NK-92 (cell line): ENCODE results near the gene DUSP6.

Experiments used
- DNase-seq: peaks from one replicate; lab custom pipeline; 2025; ENCODE audit not compliant: unreplicated experiment; lab: John Stamatoyannopoulos, UW

The DUSP6 gene

DNA sequence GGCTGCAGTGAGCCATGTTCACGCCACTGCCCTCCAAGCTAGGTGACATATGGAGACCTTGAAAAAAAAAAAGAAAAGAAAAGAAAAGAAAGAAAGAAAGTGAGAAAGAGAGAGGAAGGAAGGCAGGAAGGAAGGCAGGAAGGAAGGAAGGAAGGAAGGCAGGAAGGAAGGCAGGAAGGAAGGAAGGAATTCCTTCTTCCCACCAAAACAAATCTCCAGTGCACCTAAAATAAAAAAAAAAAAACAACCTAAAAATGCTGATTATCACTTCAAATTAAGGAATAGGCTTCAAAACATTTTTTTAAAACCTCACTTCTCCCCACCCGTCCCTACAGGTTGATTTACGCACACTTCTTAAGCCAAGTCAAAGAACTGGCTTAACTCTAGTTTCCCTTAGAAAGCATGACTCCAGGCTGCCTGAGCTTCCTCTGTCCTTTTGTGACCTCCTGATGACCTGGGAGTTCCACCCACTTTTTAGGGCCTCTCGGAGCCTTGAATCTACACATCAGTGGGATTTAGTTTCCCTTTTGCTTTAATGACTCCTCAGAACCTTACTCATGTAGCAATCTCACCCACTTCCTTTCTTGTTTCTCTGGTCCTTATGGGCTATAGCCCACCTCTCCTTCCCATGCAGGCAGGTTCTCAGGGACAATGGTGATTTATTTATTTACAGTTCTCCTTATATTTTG is 18.6 kb downstream of the DUSP6 start:
- DNase-seq = no peak

DNA sequence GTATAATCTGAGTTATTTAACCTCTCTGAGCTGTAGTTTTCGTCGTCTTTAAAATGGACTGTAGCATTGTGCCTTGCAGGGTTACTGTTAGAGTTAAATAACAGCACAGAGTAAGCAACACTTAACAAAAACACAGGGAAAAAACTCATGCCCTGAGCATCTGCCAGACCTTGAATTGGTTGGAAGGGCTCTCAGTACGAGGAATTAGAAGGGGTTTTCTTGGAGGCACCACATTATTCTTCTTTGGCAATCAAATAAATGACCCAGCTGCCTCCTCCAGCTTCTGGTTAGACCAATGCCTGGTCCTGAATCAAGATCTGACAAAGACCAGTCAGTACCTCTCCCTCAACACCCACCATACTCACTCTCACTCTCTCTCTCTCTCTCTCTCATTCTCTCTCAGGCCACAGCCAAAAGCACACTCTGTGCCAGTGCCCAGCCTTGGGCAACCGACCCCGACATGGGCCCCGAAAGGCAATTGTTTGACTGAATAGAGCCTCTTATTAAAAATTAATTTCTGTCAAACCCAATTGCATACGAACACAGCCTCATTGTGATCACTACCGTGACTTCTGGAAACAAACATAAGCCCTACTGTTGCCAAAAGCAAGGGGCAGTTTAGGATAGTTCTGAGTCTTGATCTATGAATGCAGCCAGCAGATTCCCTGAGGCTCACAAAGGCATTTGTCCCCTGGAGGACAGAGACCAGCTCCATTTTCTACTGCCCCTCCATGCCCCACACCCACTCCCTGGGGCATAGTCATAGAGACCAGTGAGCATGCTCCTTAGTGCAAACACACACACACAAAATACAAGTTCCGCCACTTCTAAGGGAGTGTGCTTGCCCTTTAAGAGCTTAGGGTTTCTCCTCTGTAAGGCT is 23.9 kb downstream of the DUSP6 start:
- DNase-seq = no peak

DNA sequence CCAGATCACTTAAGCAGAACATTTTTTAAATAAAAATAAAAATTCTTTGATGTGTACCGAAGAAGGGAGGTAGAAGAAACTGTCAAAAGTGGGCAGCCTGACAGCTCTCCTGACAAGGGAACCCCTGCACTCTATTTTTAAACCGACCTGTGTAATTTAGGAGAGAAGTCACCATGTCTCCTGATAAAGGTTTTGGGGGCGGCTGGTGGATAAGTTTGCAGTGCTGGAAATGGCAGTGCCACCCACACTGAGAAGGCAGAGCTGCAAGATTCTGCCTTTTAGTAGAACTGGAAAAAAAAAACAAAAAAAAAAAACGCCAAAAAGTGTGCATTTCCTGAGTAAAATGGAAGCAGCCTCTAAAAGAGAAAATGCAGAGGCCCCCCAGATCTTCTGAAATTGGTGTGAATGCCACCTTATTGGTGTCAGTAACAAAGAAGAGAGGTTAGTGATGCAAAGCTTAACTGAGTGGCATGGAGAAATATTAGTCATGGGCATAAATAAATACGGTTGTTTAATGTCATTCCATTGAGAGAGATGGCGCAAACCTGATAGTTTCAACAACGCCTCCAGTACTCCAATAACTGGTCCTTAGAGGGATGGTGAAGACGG is 24.7 kb downstream of the DUSP6 start:
- no peak for DNase-seq

DNA sequence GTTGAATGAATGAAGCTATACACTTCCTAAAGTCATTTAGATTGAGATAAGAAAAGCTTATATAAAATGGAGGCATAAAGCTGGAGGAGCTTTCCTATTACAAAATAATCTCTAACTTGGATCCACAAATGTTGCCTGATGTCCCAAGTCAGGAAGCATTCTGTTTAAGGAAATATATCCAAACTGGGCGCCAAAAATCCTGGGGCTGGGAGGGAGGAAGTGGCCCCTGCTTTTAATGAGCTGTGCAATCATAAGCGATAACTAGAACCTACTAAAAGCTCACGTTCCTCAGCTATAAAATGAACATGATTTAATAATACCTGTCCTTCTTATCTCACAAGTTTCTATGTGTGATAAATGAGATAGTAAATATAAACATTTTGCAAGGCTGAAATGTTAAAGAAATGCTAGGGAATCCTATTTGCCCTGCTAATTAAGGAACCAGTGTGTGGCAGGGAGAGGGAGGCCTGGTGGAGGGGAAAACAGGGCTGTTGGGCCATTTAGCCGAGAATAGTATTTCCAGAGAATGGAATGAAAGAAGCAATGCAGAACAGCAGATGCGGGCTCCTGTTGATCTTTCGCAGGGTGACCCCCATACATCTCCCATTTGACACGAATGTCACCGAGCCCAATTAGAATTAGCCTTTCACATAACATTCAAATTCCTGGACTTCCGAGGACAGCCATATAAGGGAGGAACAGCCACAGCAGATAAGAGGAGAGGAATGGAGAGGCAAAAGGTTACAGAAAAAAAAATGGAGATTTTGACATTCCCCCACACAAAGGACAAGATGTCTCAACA is 25.9 kb downstream of the DUSP6 start:
- no peak for DNase-seq

DNA sequence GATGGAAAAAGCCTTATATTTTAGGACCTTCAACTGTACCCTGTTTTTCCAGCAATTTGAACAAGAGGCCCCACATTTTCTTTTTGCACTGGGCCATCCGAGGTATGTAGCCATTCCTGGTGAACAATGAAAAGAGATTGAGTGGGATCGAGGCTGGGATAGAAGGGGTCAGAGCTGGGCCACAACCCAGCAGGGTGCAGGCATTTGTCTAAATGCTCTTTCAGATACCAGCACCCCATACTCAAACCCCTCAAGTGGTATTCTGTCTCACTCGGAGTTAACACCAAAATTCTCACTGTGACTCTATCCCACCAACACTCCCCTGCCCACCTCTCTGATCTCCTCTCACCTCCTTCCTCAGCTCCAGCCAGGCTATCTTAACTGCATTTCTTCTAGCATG is 26.8 kb downstream of the DUSP6 start:
- no peak for DNase-seq

DNA sequence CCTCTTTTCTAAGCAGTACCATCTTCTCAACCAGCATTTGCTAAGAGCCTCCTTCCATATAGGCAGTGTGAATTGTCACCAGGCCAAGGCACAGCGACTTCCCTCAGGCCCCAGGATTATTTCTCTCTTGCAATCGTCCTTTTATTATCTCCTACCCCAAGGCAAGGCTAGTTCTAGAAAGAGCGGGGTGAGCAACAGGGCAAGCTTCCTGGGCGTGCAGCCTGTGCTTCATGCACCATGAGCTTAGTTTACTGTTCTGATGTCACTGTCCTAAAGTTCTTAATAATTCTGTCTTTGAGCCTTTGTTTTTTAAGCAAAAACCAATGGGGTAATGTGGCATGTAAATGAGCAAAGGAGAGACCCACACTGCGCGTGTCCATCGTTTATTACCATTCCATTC is 27.9 kb downstream of the DUSP6 start:
- DNase-seq = no peak

DNA sequence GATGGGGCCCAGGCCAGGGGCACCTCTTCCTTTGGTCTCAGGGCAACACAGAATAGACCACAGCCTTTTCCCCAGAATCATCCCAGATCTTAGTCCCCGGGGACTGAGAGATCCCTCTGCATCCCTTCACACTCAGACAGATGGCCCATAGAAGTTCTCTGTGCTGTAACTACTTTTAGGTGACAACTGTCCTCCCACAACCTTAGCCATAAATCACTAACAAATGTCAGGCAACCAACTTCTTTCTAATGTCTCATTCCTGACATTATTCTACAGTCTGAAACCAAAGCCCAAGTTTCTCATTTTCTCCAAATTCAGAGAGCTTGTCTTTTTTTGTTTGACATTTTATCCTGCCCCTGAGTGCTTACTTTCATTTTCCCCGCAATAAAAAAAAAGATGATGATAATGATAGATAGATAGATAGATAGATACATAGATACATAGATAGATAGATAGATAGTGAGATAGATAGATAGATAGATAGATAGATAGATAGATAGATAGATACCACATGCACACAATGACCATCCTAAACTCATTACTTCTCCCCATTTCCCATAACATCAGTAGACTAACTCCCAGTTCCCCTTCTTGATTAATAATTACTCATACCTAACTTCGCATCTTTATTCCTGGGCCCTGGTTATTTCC is 28.6 kb downstream of the DUSP6 start:
- DNase-seq = no peak

DNA sequence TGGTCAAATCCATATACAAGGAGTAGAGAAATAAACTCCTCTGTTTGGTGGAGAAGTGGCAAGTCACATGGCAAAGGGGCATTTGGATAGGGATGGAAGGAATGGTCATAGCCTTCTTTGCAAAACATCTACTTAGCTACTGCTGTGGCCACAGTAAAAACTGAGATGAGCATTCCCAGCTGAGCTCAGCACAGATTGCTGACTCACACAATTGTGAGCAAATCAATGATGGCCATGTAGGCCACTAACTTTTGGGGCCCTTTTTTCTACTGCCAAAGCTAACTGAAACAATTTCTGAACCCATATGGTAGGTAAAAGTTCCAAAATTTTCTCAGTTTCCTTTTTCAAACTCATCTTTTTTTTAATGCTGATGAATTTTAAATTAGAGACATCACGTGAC is 31.6 kb downstream of the DUSP6 start:
- DNase-seq = no peak

DNA sequence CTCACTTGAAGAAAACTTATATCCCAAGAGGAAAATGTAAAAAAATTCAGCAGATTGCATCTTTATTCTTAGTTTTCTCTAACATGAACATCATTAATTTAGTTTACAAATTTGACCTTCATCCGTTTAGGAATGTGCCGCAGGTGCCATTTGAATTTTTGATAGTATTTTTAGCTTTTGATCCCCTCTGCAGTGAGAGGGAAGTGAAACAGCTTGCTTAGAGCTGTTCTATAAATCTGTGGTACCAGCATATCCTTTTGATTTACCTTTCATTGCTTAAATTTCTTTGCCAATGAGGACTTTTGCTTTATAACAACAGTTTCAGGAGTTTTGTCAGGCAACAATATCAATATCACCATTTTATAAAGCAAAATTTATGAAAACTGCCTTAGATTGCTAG is 32.7 kb downstream of the DUSP6 start:
- DNase-seq = no peak

DNA sequence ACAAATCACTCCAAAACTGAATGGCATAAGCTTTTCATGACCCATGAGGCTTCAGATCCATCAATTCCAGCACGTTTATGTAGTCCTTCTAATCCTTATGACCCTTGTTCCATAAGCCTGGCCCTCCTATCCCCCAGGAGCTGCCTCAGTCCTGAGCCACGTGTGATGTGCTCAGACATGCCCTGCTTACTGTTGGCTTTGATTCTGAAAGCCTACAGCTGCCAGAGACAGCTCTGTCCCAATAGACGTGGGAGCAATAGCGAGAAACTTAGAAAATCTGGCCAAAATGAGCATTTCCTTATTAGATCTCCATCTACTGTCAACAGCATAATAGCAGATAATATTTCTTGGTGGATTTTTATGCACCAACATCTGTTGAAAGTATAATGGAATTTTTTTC is 33.2 kb downstream of the DUSP6 start:
- DNase-seq = no peak

DNA sequence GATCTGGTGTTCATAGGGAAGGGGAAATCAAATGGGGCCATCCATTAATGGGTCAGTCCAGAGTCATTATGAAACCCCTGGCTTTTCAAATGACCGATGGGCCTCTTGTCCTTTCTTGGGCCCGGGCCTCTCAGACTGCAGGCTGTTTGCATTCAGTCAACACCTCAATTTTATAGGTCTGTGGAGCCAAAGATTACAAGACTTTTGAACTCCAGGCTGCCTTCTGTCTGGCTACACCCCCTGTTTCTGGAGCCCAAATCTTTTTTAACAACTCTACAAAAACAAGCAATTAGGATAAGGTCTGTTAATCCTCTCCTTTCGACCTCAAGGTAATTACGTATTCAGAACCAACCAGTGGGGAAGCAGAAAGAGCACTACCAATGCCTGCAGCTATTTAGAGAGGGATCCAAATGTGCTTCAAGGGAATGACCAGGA is 35.6 kb downstream of the DUSP6 start:
- DNase-seq = no peak

DNA sequence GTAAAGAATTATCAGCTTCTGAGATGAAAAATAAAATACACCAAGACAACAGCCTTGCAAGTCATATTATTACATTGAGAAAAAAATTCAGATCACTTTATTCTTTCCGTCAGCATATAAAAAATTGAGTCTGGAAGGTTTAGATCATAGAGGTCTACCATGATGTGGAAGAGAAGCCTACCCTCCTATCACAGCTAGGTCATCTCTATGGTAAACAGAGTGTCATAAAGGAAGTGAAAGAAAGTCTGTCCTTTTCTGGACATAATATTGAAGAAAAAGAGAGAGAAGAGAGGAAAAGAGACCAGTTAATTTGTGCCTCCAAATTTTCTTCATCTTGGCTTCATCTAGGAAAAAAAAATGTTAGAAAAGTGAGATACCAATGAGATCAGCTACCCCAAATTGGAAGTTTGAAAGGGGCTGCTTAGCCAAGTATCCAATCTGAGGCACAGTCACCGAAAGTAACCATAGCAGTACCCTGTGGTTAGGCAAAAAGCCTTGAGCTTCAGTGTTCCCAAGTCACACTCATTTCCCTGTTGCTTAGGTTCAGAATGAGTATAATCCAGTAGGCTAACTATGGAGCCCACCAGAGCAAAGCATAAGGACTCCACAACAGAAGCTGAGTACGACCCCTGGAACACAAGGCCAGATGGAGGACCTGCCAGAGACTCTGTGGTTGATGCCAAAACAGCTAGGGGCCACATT is 38.1 kb downstream of the DUSP6 start:
- DNase-seq = no peak

DNA sequence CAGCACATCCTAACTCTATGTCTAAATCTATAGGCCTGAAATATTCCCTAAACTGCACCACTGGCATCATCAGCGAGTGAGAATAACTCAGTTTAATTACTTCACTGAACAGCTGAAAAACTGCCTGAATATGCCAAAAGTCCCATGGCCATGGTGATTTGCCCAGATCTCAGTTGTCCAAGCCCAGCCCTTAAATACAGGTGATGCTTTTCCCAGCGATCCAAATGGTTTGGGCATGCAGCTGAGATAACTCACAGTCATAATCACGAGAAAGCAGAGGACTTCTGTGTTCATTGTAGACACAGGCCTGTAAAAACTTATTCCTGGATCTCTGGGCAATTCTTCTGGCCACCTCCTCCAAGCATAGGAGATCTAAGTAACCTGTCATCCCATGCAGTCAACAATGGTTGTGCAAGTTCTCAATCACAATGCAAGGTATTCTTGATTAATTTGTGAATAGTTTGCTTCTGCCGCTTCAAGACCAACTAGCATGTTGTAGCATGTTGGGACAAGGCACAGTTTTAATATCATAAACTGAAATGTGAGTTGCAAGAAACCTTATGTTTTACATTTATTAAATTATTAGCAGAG is 40.5 kb downstream of the DUSP6 start:
- no peak for DNase-seq

DNA sequence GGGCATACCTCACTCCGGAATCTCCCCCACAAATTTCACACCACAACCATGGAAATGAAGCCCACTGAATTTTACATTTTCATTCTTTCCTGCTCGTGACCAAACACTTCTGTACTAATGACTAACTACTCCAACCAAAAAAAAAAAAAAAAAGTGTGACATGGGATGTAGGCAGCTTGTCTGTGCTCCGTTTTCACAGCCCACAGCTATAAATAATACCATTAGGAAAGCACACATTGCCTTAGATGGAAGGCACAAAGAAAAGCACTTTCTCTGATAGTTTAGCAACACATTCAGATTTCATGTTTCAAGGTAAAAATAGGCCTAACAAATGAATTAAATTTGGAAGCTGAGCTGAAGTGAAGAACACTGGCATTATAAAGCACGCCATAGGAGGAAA is 42.5 kb downstream of the DUSP6 start:
- no peak for DNase-seq

DNA sequence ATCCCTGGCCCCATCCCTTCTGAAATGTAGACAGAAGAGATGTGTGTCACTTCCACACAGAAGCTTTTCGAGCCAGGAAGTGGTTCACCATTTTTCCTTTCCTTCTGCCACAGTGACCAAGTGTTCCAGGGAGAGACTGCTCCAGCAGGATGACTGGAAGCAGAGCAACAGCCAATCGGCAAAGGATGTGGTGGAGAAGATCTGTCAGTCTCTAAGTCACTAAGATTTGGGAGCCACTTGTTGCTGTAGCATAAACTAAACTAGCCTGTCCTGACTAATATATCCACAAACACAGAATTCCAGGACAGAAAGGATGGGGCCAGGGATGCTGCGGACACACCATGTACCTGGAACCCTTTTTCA is 42.9 kb downstream of the DUSP6 start:
- no peak for DNase-seq

DNA sequence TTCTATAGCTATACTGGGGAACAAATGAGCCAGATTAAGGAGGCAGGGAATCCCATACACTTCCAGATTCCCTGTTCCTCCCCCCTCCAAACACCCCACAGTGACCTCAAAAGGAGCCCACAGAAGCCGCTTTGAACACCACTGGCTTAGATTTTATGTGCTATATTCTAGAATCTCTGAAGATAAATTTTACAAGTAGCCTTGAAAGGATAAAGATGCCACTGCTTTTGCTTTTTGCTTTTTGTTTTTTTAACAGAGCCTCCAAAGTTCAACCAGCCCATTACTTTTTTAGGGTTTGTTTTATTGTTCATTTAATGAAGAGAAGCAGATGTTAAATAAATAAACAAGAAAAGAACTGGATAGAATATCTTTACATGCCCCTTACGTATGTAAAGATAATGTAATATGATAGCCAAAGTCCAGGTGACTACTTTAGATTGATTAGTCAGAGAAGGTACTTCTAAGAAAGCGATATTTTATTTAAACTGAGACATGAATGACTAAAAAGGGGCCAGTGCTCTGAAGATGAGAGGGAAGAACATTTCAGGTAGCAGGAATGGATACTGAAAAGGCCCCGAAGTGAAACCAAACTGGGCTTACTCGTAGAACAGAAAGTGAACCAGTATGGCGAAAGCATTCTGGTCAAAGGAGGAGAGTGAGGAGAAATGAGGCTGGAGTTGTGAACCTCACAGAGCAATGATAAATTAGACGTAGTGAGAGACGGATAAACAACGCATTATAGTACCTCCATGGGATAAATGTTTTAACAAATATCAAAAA is 44.6 kb downstream of the DUSP6 start:
- no peak for DNase-seq

DNA sequence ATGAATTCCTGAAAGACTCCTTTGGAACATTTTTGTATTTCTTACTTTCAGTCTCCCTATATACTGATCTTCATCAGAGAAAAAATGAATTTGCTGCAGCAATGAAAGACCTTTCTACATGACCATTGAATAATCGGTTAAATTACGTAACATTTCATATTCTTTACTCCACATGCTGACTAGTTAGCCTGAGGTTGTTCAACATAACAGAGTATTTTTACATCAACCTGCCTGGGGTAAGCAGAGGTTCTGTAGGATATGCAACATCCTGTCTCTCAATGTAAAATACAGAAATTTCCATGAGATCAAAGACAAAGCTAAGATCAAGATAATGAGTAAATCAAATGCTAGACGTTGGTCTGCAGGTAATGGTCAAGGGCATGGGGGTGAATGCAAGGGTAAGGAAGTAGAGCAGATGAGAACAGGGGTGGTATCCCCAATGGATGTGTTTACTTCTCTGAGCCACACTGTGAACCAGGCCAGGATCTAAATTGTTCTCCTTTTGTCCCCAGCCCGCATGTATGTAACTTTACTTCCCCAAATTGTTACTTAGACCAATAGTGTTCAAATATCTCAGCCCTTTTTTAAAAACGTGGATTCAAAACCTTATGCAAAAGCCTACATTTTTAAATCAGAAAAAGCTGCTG is 45.4 kb downstream of the DUSP6 start:
- DNase-seq = no peak

DNA sequence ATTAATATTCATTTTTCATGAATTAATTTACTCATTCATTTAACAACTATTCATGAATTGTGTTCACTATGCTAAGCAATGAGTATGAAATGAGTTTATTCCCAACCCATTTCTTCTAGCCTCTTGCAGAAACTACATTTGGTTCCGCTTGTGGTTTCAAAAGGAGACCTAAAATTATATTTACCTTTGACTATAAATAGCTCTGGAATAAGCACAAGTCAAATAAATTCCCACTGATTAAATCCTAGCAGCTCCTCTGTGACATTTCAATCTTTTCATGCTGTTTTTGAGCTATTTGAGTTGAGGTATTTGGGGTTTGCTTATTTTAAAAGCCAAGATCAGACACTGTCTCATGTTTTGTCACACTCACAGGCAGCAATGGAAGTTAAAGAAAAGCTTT is 46.9 kb downstream of the DUSP6 start:
- no peak for DNase-seq

DNA sequence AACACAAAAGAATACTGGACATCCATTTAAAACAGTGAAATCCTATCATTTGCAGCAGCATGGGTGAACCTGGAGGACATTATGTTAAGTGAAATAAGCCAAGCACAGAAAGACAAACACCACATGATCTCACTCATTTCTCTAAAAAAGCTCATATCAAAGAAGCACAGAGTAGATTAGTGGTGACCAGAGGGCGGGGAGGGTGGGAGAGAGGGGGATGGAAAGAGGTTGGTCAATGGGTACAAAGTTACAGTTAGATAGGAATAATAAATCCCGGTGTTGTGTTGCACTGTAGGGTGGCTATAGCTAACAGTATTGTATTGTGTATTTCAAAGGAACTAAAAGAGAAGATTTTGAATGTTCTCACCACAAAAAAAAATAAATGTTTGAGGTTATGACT is 52.4 kb downstream of the DUSP6 start:
- DNase-seq = no peak
